ENCODE measurements around the gene AVPR1B.

- no peak for TF ChIP-seq CTCF (IDR thresholded peaks at IDR 0.05)
- TF ChIP-seq POLR2A (IDR thresholded peaks at IDR 0.05), result no peak
These were observed 35.3 kb downstream of the AVPR1B start for GRCh38 chr1:206081856-206082255.

Measured in Peyer's patch (tissue), 4 donors.